NCI-H2171 (cell line): ENCODE data around the gene AK2.
"Not testable (repeated sequence)": the region's sequence is repeated elsewhere in the genome, so short reads cannot be mapped to it uniquely, and the experiment has no call there.

Experiments used
- DNase-seq: peaks from one replicate; lab custom pipeline; 2025; lab: John Stamatoyannopoulos, UW

AK2 gene

GRCh38 chr1:33036526-33037503 lies at the start of gene AK2:
Gene AK2, minus strand, starts transcription at chr1:33036883. Its CDS starts 55 bp downstream, at chr1:33036828.
- peak; percentile 92 for DNase-seq

GRCh38 chr1:33086384-33086850 lies 49.7 kb upstream of the AK2 start:
- no peak for DNase-seq

- no peak for DNase-seq
Measured at GRCh38 chr1:33085332-33085731, 48.6 kb upstream of the AK2 start.

GRCh38 chr1:33082575-33083108 lies 46.0 kb upstream of the AK2 start:
- no peak for DNase-seq

GRCh38 chr1:33081554-33082305 lies 45.0 kb upstream of the AK2 start:
- no peak for DNase-seq

- peak; percentile 92 for DNase-seq
Measured at GRCh38 chr1:33080885-33081553, 44.3 kb upstream of the AK2 start, which contains the start of gene AZIN2. Gene AZIN2, plus strand, starts transcription at chr1:33081153. Its CDS starts 1,097 bp downstream, at chr1:33082250.

GRCh38 chr1:33080373-33080772 lies 43.7 kb upstream of the AK2 start:
- DNase-seq = no peak

- DNase-seq = no peak
Measured at GRCh38 chr1:33078030-33078591, 41.4 kb upstream of the AK2 start.

- DNase-seq = no peak
Measured at GRCh38 chr1:33074193-33074945, 37.7 kb upstream of the AK2 start.

- DNase-seq = no peak
Measured at GRCh38 chr1:33072707-33073106, 36.0 kb upstream of the AK2 start.

GRCh38 chr1:33070628-33071027 lies 33.9 kb upstream of the AK2 start:
- DNase-seq = no peak

- DNase-seq = not testable (repeated sequence)
Measured at GRCh38 chr1:33068108-33068507, 31.4 kb upstream of the AK2 start.

GRCh38 chr1:33066477-33066876 lies 29.8 kb upstream of the AK2 start:
- DNase-seq = not testable (repeated sequence)

- DNase-seq = no peak
Measured at GRCh38 chr1:33065301-33065700, 28.6 kb upstream of the AK2 start.

- DNase-seq = not testable (repeated sequence)
Measured at GRCh38 chr1:33064284-33064683, 27.6 kb upstream of the AK2 start.

- no peak for DNase-seq
Measured at GRCh38 chr1:33061834-33062233, 25.2 kb upstream of the AK2 start.

GRCh38 chr1:33060579-33061083 lies 23.9 kb upstream of the AK2 start:
- no peak for DNase-seq

- peak; percentile 61 for DNase-seq
Measured at GRCh38 chr1:33057095-33057494, 20.4 kb upstream of the AK2 start.

GRCh38 chr1:33056426-33056825 lies 19.7 kb upstream of the AK2 start:
- peak; percentile 74 for DNase-seq

GRCh38 chr1:33055210-33056008 lies 18.7 kb upstream of the AK2 start:
- peak; percentile 4 for DNase-seq
